Measurements from ENCODE around the gene RHBG. TPM values are rescaled to one million over a fixed set of nuclear protein-coding genes. Genes with fewer than 3 reads are reported as not detected.
"Not testable (repeated sequence)": the region's sequence is repeated elsewhere in the genome, so short reads cannot be mapped to it uniquely, and the experiment has no call there.

Gene RHBG
- polyA plus RNA-seq, 1 donor (not counting 4 experiments of a cell fraction or from before 2014, with no cell fraction given) = not detected

GRCh38 chr1:156320560-156320959 is 48.5 kb upstream of the RHBG start:
- Histone ChIP-seq H3K9me1 (ENCODE audit: control insufficient read depth, extremely low read depth, insufficient read depth, low read length) (no peaks in the 10 kb centered on the region), H3K36me3 (ENCODE audit: control insufficient read depth in 2 of 2, extremely low read depth in 1 of 2, insufficient read depth in 2 of 2, low read length in 2 of 2) (peaks cover 36 to 38% of the 10 kb centered on the region in 2 experiments), H3K4me3 (ENCODE audit: control insufficient read depth in 2 of 3, extremely low read depth in 1 of 3, insufficient read depth in 2 of 3, low read depth in 1 of 3, low read length in 3 of 3) (no peak overlapping the region), H2AFZ (ENCODE audit: control insufficient read depth, low read length) (no peak overlapping the region), H3K4me2 (ENCODE audit: control insufficient read depth, extremely low read depth, insufficient read depth, low read depth, low read length) (no peak overlapping the region), H3K27me3 (ENCODE audit: control insufficient read depth, extremely low read depth, insufficient read depth, low read length) (no peaks in the 10 kb centered on the region), H3K4me1 (ENCODE audit: control insufficient read depth, extremely low read depth, insufficient read depth, low read length) (no peaks in the 10 kb centered on the region), H3K9ac (ENCODE audit: control insufficient read depth, extremely low read depth, insufficient read depth, low read length) (no peak overlapping the region), H3K27ac (ENCODE audit: control insufficient read depth, insufficient read depth, low read length) (no peak overlapping the region), H3K79me2 (ENCODE audit: control insufficient read depth, insufficient read depth, low read length) (peaks cover 14% of the 10 kb centered on the region), H3K9me3 (ENCODE audit: control insufficient read depth, low read depth, low read length) (no peaks in the 10 kb centered on the region), H4K20me1 (ENCODE audit: control insufficient read depth, extremely low read depth, insufficient read depth, low read length) (peaks cover 3% of the 10 kb centered on the region)
- dilution Hi-C loops (cut with MboI; ENCODE audit: extremely low pct_ligation_motif_present, low sequenced_read_pairs) = no loop called here
- DNase-seq (ENCODE audit: low read depth, low spot score) (no peak), FAIRE-seq (no peak)
- TF ChIP-seq EZH2 (IDR thresholded peaks at IDR 0.05; ENCODE audit: low read length) (no peak), CTCF (optimal IDR thresholded peaks at IDR 0.05 in 1 of 3, IDR thresholded peaks at IDR 0.05 in 1 of 3, conservative IDR thresholded peaks at IDR 0.05 in 1 of 3; ENCODE audit: extremely low read depth in 1 of 3, insufficient read depth in 2 of 3, low read length in 3 of 3) (no peak)

- FAIRE-seq; H3K9me3 ChIP-seq (ENCODE audit: control insufficient read depth, low read depth, low read length); H3K27me3 ChIP-seq (ENCODE audit: control insufficient read depth, extremely low read depth, insufficient read depth, low read length); H3K9ac ChIP-seq (ENCODE audit: control insufficient read depth, extremely low read depth, insufficient read depth, low read length); H2AFZ ChIP-seq (ENCODE audit: control insufficient read depth, low read length); H3K4me2 ChIP-seq (ENCODE audit: control insufficient read depth, extremely low read depth, insufficient read depth, low read depth, low read length); H3K9me1 ChIP-seq (ENCODE audit: control insufficient read depth, extremely low read depth, insufficient read depth, low read length); H3K4me3 ChIP-seq (ENCODE audit: control insufficient read depth in 2 of 3, extremely low read depth in 1 of 3, insufficient read depth in 2 of 3, low read depth in 1 of 3, low read length in 3 of 3); dilution Hi-C loops (cut with MboI; ENCODE audit: extremely low pct_ligation_motif_present, low sequenced_read_pairs); H4K20me1 ChIP-seq (ENCODE audit: control insufficient read depth, extremely low read depth, insufficient read depth, low read length); H3K27ac ChIP-seq (ENCODE audit: control insufficient read depth, insufficient read depth, low read length); H3K4me1 ChIP-seq (ENCODE audit: control insufficient read depth, extremely low read depth, insufficient read depth, low read length); DNase-seq (ENCODE audit: low read depth, low spot score): not testable (repeated sequence)
- Histone ChIP-seq H3K36me3 (ENCODE audit: control insufficient read depth in 2 of 2, extremely low read depth in 1 of 2, insufficient read depth in 2 of 2, low read length in 2 of 2) (peaks cover 28 to 37% of the 10 kb centered on the region in 2 experiments), H3K79me2 (ENCODE audit: control insufficient read depth, insufficient read depth, low read length) (peaks cover 15% of the 10 kb centered on the region)
Observed at GRCh38 chr1:156323179-156323578, 45.8 kb upstream of the RHBG start.

GRCh38 chr1:156336242-156336641 is 32.8 kb upstream of the RHBG start:
- no peaks in the 10 kb centered on the region for H3K9me3 ChIP-seq (ENCODE audit: control insufficient read depth, low read depth, low read length)
- TF ChIP-seq EZH2 (IDR thresholded peaks at IDR 0.05; ENCODE audit: low read length) = no peak
- TF ChIP-seq CTCF (optimal IDR thresholded peaks at IDR 0.05 in 1 of 3, IDR thresholded peaks at IDR 0.05 in 1 of 3, conservative IDR thresholded peaks at IDR 0.05 in 1 of 3; ENCODE audit: extremely low read depth in 1 of 3, insufficient read depth in 2 of 3, low read length in 3 of 3) = peak; percentile 7 to 21 (median 9)
- H2AFZ ChIP-seq (ENCODE audit: control insufficient read depth, low read length) = no peak overlapping the region
- DNase-seq (ENCODE audit: low read depth, low spot score) = no peak
- H3K9ac ChIP-seq (ENCODE audit: control insufficient read depth, extremely low read depth, insufficient read depth, low read length) = no peak overlapping the region
- peaks cover 14% of the 10 kb centered on the region for H3K4me1 ChIP-seq (ENCODE audit: control insufficient read depth, extremely low read depth, insufficient read depth, low read length)
- peaks cover 18 to 34% of the 10 kb centered on the region in 2 experiments for H3K36me3 ChIP-seq (ENCODE audit: control insufficient read depth in 2 of 2, extremely low read depth in 1 of 2, insufficient read depth in 2 of 2, low read length in 2 of 2)
- no peaks in the 10 kb centered on the region for H4K20me1 ChIP-seq (ENCODE audit: control insufficient read depth, extremely low read depth, insufficient read depth, low read length)
- H3K27me3 ChIP-seq (ENCODE audit: control insufficient read depth, extremely low read depth, insufficient read depth, low read length) = no peaks in the 10 kb centered on the region
- peak overlapping the region; percentile 87 for H3K4me2 ChIP-seq (ENCODE audit: control insufficient read depth, extremely low read depth, insufficient read depth, low read depth, low read length)
- no peak for FAIRE-seq
- no peak overlapping the region for H3K27ac ChIP-seq (ENCODE audit: control insufficient read depth, insufficient read depth, low read length)
- H3K4me3 ChIP-seq (ENCODE audit: control insufficient read depth in 2 of 3, extremely low read depth in 1 of 3, insufficient read depth in 2 of 3, low read depth in 1 of 3, low read length in 3 of 3) = peak overlapping the region; percentile 72 to 100 (median 99)
- H3K79me2 ChIP-seq (ENCODE audit: control insufficient read depth, insufficient read depth, low read length) = peaks cover 56% of the 10 kb centered on the region
- no peaks in the 10 kb centered on the region for H3K9me1 ChIP-seq (ENCODE audit: control insufficient read depth, extremely low read depth, insufficient read depth, low read length)
- dilution Hi-C loops (cut with MboI; ENCODE audit: extremely low pct_ligation_motif_present, low sequenced_read_pairs) = no loop called here

Measured in keratinocyte (primary cell).